ENCODE results near the gene IQSEC1.
A peak's percentile ranks its signal among the peaks of the same experiment; 100 is the strongest.

IQSEC1 gene

GRCh38 chr3:12995389-12996180, 77.6 kb downstream of the IQSEC1 start:
- DNase-seq: no peak

- DNase-seq: peak; percentile 83
These were observed 78.4 kb downstream of the IQSEC1 start for GRCh38 chr3:12994607-12995388.

- peak; percentile 11 for DNase-seq
These were observed 78.9 kb downstream of the IQSEC1 start for GRCh38 chr3:12994357-12994606.

GRCh38 chr3:12993517-12994356, 79.5 kb downstream of the IQSEC1 start:
- no peak for DNase-seq

- no peak for DNase-seq
These were observed 80.4 kb downstream of the IQSEC1 start for GRCh38 chr3:12992629-12993516.

GRCh38 chr3:12991861-12992281, 81.4 kb downstream of the IQSEC1 start:
- DNase-seq: no peak

GRCh38 chr3:12991481-12991837, 81.8 kb downstream of the IQSEC1 start:
- no peak for DNase-seq

- no peak for DNase-seq
These were observed 82.3 kb downstream of the IQSEC1 start for GRCh38 chr3:12990781-12991480.

GRCh38 chr3:12990306-12990705, 82.9 kb downstream of the IQSEC1 start:
- DNase-seq: no peak

- no peak for DNase-seq
These were observed 84.3 kb downstream of the IQSEC1 start for GRCh38 chr3:12988728-12989454.

- no peak for DNase-seq
These were observed 85.6 kb downstream of the IQSEC1 start for GRCh38 chr3:12987602-12988001.

- no peak for DNase-seq
These were observed 86.2 kb downstream of the IQSEC1 start for GRCh38 chr3:12986986-12987385.

- DNase-seq: no peak
These were observed 86.7 kb downstream of the IQSEC1 start for GRCh38 chr3:12986521-12986920.

GRCh38 chr3:12986031-12986430, 87.2 kb downstream of the IQSEC1 start:
- DNase-seq: no peak

GRCh38 chr3:12985148-12985547, 88.1 kb downstream of the IQSEC1 start:
- DNase-seq: no peak

GRCh38 chr3:12984023-12984823, 89.0 kb downstream of the IQSEC1 start:
- peak; percentile 65 for DNase-seq

- DNase-seq: no peak
These were observed 89.9 kb downstream of the IQSEC1 start for GRCh38 chr3:12983319-12983718.

GRCh38 chr3:12982619-12983101, 90.6 kb downstream of the IQSEC1 start:
- no peak for DNase-seq

- no peak for DNase-seq
These were observed 91.6 kb downstream of the IQSEC1 start for GRCh38 chr3:12981306-12982275.

Data from RPMI8226 (cell line).